ENCODE results near the gene CEP83.
"Not testable (repeated sequence)": the region's sequence is repeated elsewhere in the genome, so short reads cannot be mapped to it uniquely, and the experiment has no call there.

Gene CEP83, protein sequence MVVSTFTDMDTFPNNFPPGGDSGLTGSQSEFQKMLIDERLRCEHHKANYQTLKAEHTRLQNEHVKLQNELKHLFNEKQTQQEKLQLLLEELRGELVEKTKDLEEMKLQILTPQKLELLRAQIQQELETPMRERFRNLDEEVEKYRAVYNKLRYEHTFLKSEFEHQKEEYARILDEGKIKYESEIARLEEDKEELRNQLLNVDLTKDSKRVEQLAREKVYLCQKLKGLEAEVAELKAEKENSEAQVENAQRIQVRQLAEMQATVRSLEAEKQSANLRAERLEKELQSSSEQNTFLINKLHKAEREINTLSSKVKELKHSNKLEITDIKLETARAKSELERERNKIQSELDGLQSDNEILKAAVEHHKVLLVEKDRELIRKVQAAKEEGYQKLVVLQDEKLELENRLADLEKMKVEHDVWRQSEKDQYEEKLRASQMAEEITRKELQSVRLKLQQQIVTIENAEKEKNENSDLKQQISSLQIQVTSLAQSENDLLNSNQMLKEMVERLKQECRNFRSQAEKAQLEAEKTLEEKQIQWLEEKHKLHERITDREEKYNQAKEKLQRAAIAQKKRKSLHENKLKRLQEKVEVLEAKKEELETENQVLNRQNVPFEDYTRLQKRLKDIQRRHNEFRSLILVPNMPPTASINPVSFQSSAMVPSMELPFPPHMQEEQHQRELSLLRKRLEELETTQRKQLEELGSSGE

GRCh38 chr12:94459728-94460615 lies at the start of gene CEP83:
TSS of gene CEP83 (minus strand) at chr12:94459867. CDS start at chr12:94412490, 47,377 bp downstream.
- DNase-seq (ENCODE audit: low read depth in 2 of 2), result peak; percentile 94 to 97

DNA sequence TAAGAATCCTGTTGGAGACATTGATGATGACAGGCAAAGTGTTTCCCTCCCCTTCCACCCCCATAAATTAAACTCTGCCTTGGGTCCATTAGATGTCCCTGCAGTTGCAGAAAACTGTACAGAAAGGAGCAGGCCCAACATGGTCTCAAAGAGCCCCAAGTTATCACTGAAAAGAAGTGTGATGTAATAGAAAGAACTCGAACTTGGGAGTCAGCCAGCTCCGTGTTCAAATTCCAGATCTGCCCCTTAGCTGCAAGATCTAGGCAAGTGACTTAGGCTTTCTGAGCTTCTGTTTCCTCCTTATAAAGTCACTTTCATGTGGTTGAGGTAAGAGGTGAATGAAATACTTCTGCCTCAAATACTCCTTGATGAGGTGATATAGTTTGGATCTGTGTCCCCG lies 49.6 kb upstream of the CEP83 start:
- no peak for DNase-seq (ENCODE audit: low read depth in 2 of 2)

GRCh38 chr12:94507455-94507854 lies 47.8 kb upstream of the CEP83 start:
- no peak for DNase-seq (ENCODE audit: low read depth in 2 of 2)

DNA sequence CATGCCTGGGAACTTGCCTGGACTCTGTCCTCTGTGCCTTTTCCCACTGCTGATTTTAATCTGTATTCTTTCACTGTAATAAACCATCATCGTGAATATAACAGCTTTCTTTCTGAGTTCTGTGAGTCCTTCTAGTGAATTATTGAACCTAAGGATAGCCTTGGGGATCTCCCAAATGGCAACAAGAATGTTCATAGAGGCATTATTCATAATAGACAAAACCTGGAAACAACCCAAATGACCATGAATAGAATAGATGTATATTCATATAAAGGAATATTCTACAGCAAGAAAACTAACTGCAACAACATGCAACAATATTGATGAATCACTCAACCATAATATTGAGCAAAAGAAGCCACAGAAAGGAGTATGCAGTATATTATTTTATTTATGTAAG lies 44.7 kb upstream of the CEP83 start:
- no peak for DNase-seq (ENCODE audit: low read depth in 2 of 2)

DNA sequence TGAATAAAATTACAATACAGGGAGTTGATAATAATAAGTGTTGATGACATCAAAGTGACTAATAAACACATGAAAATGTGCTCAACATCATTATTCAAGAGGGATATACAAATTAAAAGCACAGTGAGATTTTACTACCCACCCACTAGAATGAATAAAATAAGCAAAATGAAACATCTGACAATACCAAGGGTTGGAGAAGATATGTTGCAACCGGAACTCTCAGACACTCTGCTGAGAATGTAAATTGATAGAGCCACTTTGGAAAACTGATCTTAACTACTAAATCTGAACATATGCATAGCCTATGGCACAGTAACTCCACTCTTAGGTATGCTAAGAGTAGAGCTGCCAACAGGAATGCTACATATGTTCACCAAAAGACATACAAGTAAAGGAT lies 44.0 kb upstream of the CEP83 start:
- DNase-seq (ENCODE audit: low read depth in 2 of 2), result no peak

GRCh38 chr12:94500831-94501567 lies 41.3 kb upstream of the CEP83 start:
- DNase-seq (ENCODE audit: low read depth in 2 of 2), result no peak

- no peak for DNase-seq (ENCODE audit: low read depth in 2 of 2)
Observed at GRCh38 chr12:94498698-94499097, 39.0 kb upstream of the CEP83 start.

DNA sequence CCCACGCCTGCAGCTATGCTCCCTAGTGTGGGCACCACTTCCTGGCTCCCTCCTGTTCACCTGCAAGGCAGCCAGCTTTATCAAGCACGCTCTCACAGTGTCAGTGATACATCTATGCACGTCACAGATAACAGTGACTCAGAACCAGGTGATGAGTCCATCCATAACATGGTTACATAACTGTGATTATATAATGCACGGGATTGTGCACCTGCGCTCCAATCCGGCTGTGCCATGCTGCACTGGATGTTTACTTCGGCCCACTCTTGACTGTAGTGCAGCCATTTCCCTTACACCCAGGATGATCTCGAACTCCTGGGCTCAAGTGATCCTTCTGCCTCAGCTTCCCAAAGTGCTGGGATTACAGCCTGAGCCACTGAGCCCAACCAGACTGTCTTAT lies 38.4 kb upstream of the CEP83 start:
- DNase-seq (ENCODE audit: low read depth in 2 of 2), result no peak

DNA sequence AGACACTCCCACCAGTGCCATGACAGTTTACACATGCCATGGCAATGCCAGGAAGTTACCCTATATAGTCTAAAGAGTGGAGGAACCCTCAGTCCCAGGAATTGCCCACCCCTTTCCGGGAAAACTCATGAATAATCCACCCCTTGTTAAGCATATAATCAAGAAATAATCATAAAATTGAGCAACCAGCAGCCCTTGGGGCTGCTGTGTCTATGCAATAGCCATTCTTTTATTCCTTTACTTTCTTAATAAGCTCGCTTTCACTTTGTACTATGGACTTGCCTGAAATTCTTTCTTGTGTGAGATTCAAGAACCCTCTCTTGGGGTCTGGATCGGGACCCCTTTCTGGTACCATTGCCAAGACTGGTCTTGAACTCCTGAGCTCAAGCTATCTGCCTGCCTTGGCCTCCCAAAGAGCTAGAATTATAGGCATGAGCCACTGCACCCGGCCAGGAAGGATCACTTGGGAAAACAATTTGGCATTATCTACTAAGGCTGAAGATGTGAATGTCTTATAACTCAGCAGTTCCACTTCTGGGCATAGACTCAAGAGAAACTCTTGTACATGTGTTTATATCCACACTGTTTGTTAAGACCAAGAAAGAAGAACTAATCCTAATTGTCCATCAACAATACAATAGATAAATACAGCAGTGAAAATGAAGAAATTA lies 35.9 kb upstream of the CEP83 start:
- no peak for DNase-seq (ENCODE audit: low read depth in 2 of 2)

DNA sequence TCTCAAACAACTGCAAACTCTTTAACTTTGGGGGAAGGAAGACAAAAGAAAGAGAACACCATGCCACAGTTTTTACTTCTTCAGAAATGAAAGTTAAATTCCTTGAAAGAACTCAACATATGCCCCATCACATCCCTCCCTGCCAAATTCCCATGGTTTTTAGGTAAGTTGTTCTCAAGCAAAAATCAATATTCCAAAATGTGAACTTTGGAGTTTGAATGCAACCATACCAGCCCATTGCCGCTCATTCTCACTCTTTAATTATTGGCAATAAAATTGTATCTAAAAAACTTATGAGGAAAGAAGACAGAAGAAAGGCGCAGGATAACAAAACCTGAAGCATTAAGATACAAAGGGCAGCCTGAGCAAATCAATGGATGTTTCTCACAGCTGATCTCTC lies 31.8 kb upstream of the CEP83 start:
- no peak for DNase-seq (ENCODE audit: low read depth in 2 of 2)

GRCh38 chr12:94488463-94488862 lies 28.8 kb upstream of the CEP83 start:
- no peak for DNase-seq (ENCODE audit: low read depth in 2 of 2)

DNA sequence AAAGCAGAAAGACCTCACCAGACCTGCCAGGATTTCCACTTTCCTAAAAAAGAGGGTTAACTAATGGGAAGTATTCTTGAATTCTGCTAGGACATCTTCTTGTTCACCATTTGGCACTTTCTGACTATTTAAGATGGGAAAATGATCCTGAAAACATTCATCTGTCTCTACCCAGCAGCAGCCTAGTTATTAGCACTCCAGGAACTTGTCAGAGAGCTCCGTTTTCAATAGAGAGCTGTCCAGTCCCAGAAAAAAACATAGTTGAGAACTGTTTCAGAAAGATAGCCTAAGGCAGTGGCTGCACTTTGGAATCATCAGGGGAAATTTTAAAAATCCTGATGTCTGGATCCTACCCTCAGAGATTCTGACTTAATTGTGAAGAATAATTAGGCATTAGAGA lies 22.1 kb upstream of the CEP83 start:
- no peak for DNase-seq (ENCODE audit: low read depth in 2 of 2)

DNA sequence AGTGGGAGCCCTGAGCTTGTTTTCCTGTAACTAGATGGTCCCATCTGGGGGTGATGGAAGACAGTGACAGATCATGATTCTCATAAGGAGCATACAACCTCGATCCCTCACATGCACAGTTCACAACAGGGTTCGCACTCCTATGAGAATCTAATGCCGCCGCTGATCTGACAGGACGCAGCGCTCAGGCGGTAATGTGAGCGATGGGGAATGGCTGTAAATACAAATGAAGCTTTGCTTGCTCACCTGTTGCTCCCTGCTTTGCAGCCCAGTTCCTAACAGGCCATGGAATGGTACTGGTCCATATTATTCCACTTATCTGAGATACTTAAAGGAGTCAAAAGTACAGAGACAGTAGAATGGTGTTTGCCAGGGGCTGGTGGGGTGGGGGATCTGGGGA lies 9.9 kb upstream of the CEP83 start:
- no peak for DNase-seq (ENCODE audit: low read depth in 2 of 2)

DNA sequence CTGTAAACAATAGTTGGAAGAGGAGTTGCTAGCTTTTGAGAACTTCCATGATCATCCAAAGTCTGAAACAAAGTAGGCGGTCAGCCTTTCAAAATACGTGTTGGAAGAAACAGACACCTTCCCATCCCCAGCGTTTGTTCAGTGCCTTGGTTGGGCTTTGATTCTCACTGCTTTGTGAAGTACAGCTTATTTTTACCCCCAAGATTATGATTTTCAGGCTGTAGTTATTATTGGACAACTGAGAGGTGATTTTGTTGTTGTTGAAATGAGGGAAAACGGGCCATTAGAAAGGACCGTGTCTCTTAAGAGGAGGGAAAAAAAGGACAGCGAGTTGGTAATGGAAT lies 921 bp upstream of the CEP83 start:
- DNase-seq (ENCODE audit: low read depth in 2 of 2), result no peak

DNA sequence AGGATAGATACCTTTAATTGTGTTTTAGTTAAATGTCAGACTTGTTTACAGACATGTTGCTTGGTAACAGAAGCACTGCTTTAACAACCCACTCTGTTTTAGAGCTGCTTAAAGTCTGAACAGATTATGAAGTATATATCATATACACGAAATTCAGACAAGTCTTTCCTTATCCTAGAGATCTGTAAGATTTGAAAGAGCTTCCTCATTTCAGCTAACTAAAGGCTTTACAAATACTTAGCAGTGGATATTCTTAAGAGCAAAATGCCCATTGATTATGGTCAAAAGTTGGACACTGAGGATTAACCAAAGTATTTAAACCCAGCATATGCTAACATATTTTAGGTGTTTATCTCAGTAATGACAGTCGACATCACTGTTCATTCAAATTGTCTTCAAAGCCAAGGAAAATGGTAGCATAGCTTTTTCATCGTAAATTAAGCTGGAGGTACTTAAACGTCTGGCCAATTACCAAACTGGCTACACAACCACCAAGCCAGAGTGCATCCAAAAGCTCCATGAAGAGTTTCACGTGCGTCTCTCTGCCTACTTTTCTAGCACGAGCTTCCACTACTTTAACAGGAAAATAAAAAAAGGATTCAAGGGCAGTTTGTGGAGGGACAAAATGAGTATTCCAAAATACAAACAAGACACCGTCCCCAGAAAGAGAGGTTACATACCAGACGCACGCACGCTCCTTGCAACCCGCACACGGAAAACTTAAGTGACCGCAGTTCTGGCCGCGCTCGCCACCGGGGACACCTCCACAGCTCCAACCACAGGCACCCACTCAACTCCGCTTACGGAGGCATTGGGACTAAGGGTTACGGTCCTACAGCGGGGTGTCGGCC lies 565 bp downstream of the CEP83 start:
- no peak for DNase-seq (ENCODE audit: low read depth in 2 of 2)

- DNase-seq (ENCODE audit: low read depth in 2 of 2), result no peak
Observed at GRCh38 chr12:94457311-94457710, 2.4 kb downstream of the CEP83 start.

DNA sequence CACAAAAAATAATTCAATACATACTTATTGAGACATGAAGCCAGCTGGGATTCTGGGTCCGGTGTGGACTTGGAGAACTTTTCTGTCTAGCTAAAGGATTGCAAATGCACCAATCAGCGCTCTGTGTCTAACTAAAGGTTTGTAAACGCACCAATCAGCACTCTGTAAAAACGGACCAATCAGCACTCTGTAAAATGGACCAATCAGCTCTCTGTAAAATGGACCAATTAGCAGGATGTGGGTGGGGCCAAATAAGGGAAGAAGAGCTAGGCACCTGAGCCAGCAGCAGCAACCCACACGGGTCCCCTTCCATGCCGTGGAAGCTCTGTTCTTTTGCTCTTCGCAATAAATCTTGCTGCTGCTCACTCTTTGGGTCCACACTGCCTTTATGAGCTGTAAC lies 5.3 kb downstream of the CEP83 start:
- DNase-seq (ENCODE audit: low read depth in 2 of 2), result not testable (repeated sequence)

- no peak for DNase-seq (ENCODE audit: low read depth in 2 of 2)
Observed at GRCh38 chr12:94445662-94446061, 14.0 kb downstream of the CEP83 start.

DNA sequence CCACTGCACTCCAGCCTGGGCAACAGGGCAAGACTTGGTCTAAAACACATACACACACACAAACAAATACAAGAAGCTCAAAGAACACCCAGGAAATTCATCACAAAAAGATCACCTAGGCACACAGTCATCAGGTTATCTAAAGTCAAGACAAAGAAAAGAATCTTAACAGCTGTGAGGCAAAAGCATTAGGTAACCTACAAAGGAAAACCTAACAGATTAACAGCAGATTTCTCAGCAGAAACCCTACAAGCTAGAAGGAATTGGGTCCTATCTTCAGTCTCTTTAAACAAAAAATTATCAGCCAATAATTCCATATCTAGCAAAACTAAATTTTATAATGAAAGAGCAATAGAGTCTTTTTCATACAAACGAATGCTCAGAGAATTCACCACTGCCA lies 22.4 kb downstream of the CEP83 start:
- DNase-seq (ENCODE audit: low read depth in 2 of 2), result no peak

DNA sequence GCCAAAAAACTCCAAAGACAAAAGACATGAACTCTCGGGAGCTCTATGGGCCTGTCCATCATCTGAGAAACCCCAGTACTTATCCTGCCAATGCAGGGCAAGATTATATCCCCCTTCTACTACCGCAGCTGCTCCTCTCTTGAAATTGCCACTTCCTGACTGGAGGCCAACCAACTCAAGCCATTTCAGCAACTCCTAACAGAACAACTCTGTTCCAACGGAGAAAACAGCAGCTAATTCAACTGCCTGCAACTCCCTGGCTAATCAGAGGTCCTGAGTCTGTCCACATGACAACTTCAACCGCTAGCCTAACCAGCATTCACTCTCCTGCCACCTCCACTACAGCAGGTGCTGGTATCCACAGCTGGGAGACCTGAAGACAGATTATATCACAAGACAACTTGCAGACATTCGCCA lies 24.1 kb downstream of the CEP83 start:
- no peak for DNase-seq (ENCODE audit: low read depth in 2 of 2)

Measured in stimulated activated CD8-positive, alpha-beta memory T cell treated with anti-CD3 and anti-CD28 coated beads, Interleukin-7, amount 100 ng/mL, for 4 hours (primary cell).